ENCODE results near the gene PIAS4.
A peak's percentile ranks its signal among the peaks of the same experiment; 100 is the strongest.
"Not testable (repeated sequence)": the region's sequence is repeated elsewhere in the genome, so short reads cannot be mapped to it uniquely, and the experiment has no call there.

The PIAS4 gene

DNA sequence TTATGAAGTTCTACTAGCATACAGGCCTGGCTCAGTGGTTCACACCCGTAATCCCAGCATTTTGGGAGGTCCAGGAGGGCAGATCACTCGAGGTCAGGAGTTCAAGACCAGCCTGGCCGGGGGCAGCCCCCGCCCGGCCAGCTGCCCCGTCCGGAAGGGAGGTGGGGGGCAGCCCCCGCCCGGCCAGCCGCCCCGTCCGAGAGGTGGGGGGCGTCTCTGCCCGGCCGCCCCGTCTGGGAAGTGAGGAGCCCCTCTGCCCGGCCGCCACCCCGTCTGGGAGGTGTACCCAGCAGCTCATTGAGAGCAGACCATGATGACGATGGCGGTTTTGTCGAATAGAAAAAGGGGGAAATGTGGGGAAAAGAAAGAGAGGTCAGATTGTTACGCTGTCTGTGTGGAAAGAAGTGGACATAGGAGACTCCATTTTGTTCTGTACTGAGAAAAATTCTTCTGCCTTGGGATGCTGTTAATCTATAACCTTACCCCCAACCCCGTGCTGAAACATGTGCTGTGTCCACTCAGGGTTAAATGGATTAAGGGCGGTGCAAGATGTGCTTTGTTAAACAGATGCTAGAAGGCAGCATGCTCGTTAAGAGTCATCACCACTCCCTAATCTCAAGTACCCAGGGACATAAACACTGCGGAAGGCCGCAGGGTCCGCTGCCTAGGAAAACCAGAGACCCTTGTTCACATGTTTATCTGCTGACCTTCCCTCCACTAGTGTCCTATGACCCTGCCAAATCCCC, 8.7 kb upstream of the PIAS4 start:
- DNase-seq (ENCODE audit: low spot score), result not testable (repeated sequence)

DNA sequence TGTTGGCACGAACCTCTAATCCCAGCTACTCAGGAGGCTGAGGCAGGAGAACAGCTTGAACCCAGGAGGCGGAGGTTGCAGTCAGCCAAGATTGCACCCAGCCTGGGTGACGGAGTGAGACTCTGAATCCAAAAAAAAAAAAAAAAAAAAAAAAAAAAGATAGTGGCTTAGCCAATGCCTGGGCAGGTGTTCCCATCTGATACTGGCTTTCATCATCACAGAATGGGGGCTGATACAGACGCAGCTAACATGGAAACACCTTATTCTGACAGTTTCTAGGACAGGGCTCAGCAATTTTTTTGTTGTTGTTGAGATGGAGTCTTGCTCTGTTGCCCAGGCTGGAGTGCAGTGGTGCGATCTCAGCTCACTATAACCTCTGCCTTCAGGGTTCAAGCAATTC, 6.7 kb upstream of the PIAS4 start:
- DNase-seq (ENCODE audit: low spot score), result peak; percentile 32

DNA sequence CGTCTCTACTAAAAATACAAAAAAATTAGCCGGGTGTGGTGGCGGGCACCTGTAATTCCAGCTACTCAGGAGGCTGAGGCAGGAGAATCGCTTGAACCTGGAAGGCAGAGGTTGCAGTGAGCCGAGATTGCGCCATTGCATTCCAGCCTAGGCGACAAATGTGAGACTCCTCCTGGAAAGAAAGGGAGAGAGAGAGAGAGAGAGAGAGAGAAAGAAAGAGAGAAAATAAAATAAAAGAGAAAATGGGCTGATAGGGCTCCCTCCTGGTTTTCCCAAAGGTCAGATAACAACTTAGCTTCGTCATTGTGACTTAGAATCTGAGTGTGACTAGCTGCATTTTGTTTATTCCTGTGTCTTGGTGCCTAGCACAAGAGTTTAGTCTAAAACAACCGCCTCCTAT, 2.1 kb upstream of the PIAS4 start:
- peak; percentile 60 for DNase-seq (ENCODE audit: low spot score)

DNA sequence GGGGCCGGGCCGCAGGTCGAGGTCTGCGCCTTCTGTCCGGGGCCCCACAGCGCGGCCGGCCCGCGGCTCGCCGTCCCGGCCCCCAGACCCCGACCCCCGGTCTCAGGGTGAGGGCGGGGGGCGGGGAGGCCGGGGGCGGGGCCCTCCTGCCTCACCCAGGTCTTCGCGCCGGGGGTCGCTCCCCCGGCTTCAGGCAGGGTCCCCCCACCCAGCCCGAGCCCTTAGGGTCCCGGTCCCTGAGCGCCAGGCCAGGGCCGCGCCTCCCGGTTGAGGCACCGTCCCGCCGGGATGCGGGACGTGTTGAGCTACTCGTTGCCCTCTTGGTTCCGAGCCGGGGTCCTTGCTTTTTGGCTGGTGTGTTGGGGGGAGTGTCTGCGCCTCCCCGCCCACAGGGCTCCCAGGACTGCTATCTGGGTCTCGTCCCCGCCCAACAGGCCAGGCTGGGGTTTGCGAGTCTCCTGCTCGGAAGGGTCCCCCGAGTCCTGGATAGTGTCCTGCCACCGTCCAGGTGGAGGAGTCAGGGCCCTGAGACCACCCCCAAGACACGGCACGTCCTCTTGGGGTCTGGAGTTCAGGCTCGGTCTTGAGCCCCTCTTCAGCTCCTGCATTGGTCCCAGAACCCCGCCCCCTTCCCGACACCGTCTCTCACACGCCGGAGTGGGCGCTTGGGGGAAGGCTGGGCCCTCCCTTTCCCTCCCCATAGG, 452 bp downstream of the PIAS4 start:
- peak; percentile 57 for DNase-seq (ENCODE audit: low spot score)

- DNase-seq (ENCODE audit: low spot score), result no peak
These were observed 2.7 kb downstream of the PIAS4 start for GRCh38 chr19:4009990-4010807.

DNA sequence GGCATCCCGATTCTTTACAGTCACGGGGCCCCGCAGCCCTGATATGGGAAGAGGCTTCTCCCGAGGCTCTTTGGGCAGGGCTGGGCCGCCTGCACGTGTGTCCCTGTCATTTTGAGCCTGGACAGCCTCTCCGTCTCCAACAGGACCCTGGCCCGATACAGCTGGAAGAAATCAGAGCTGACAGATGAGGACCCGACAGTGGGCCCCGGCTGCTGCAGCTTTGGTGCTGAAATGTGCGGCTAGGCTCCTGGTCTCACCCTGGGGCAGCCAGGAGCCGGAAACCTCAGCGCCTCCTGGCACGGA, 3.2 kb downstream of the PIAS4 start:
- DNase-seq (ENCODE audit: low spot score), result no peak

- DNase-seq (ENCODE audit: low spot score), result not testable (repeated sequence)
These were observed 3.9 kb downstream of the PIAS4 start for GRCh38 chr19:4011430-4011829.

DNA sequence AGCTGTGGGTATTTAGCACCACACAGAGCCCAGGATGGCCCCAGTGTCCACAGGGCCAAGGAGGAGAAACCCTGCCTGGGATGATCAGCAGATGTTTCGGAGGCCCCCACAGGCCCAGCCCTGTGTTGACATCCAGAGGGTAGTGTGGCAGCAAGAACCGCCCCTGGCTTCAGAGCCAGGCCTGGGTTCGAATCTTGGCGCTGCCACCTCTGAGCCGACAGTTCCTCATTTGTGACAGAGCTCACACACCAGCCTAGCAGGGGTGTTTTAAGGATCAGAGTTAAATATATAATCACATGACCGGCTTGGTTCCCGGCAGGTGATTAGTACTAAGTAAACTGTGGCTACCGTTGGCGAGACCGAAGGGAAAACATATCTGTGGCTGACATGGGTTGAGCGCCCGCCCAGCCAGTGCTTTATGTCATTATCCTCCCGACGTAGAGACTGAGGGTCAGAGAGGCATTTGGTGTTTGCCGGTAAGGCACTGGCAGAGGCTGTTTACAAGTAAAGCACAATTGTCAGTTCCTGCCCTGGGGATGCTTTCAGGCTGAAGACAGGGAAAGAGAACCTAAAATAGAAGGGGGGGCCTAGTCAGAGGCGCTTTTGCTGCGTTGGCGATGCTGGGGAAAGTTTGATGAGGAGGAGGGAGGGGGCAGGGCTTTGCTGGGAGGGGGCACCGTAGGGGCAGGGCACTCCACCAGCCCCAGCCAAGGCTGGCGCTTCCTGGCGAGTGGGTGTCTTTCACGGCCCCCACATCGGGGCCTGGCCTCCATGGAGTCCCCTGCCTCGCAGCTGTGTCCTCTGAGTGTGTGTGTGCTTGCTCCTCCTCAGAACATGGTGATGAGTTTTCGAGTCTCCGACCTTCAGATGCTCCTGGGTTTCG, 4.8 kb downstream of the PIAS4 start:
- DNase-seq (ENCODE audit: low spot score), result no peak

DNA sequence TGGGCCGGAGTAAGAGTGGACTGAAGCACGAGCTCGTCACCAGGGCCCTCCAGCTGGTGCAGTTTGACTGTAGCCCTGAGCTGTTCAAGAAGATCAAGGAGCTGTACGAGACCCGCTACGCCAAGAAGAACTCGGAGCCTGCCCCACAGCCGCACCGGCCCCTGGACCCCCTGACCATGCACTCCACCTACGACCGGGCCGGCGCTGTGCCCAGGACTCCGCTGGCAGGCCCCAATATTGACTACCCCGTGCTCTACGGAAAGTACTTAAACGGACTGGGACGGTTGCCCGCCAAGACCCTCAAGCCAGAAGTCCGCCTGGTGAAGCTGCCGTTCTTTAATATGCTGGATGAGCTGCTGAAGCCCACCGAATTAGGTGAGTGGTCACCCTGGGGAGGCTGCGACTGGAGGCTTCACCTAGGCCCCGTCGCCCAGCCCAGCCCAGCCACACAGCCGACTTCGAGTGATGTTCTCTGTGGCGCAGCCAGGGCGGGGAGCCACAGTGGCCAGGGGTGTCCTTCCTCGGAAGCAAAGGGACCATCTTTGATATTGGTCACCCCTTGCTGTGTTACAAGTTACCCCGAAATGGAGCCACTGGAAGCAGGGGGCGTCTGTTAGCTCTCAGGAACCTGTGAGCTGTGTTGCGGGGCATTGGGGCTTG, 5.6 kb downstream of the PIAS4 start:
- DNase-seq (ENCODE audit: low spot score), result no peak

DNA sequence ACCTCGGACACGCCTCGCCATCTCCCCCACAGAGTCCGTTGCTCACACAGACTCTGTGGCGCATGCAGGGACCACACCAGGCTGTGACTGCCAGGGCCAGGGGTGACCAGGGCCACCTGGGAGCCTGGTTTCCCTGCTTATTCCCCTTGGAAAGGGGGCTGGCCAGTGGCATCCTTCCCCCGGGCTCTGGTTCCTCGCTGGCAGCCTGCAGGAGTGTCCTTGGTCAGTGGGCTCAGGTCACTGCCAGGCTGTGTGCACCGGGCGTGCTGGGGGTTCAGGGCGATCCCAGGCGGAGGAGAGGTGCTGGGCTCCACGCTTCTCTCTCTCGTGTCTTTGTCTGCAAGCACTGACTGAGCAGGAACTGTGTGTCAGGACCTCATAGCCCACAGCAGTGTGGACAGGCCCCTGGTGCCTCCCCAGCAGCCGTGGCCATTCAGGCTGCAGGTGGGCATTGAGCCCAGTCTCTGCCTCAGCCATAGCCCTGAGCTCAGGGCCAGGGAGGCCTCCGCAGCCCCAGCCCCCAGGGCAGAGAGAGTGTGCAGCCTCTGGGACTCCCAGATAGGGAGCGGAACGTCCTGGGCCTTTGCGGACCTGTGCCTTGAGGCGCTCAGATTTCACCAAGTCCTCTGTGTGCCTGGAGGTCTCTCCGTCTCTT, 6.5 kb downstream of the PIAS4 start:
- no peak for DNase-seq (ENCODE audit: low spot score)

- peak; percentile 48 for DNase-seq (ENCODE audit: low spot score)
These were observed 7.3 kb downstream of the PIAS4 start for GRCh38 chr19:4014541-4015491.

- no peak for DNase-seq (ENCODE audit: low spot score)
These were observed 8.3 kb downstream of the PIAS4 start for GRCh38 chr19:4015705-4016402.

DNA sequence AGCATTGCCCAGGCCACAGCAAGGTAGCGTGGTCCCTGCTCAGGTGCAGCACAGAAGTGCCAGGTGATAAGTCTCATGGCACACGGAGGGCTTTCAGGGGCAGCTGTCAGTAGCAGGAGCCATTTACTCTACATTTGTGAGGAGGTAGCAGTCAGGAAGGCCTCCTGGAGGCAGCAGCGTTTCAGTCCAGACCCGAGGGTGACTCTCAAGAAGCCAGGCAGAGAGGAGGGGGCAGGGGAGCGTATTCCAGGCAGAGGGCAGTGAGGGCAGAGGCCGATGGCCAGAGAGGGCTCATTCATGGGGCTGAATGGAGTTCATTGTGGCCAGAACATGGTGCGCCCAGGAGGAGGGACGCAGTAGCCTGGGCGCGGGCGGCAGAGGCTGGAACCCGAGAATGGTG, 8.9 kb downstream of the PIAS4 start:
- DNase-seq (ENCODE audit: low spot score), result no peak

GRCh38 chr19:4016903-4017638, 9.5 kb downstream of the PIAS4 start:
- DNase-seq (ENCODE audit: low spot score), result no peak

DNA sequence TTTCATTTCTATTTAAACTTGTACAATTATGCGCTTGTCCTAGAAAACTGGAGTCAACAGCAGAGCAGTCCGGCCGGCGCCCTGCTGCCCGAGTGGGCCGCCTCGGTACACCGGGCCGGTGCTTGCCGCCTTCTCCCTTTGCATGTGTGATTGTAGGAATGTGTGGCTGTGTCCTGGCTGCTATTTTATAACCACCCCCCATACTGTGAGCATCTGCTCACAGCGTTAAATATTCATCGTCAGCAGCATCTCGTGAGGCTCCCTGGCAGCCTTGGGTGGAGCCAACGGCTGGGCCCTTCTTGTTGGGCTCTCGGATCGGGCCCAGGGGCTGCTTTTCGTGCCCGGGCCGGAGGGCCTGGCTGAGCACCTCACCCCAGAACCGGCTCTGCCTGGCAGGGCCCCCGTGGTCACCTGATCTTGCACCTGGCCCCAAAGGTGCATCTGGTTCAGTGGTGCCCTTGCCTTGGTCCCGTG, 10.6 kb downstream of the PIAS4 start:
- no peak for DNase-seq (ENCODE audit: low spot score)

DNA sequence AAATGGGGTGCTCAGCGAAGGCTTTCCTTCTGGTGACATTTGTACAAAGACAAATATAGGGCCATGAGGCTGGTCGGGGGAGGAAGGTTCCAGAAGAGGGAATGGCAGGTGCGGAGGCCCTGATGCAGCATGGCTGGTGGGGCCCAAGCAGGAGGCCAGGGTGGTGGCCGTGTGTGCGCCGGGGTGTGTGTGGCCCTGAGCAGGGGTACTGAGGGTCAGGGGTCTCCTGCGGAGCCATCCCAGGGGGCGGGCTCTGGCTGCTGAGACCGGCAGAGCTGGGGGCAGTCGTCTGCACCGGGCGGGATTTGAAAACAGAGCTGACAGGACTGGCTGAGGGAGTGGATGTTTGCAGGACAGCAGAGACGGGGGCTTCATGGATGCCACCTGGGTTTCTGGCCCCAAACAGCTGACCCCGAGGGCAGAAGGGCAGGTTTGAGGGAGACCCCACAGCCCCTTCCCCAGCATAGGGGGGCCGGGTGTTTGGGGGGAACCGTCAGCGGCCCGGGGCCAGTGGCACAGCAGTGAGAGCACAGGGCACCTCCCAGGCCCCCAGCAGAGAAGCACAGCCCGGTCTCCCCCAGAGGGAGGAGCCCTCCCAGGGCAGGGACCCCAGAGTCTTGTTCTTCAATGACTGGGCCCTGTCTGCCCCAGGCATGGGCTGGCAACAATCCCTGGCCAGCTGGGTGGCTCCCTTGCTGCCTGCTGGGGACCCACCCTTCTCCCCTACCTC, 11.4 kb downstream of the PIAS4 start:
- DNase-seq (ENCODE audit: low spot score), result no peak

- no peak for DNase-seq (ENCODE audit: low spot score)
These were observed 12.0 kb downstream of the PIAS4 start for GRCh38 chr19:4019578-4019977.
